ENCODE measurements around the gene FARS2. TPM values are rescaled to one million over a fixed set of nuclear protein-coding genes. Genes with fewer than 3 reads are reported as not detected.
"Not testable (repeated sequence)": the region's sequence is repeated elsewhere in the genome, so short reads cannot be mapped to it uniquely, and the experiment has no call there.

The FARS2 gene
- polyA plus RNA-seq, 4 donors: 13.9 to 21.7 (median 19.6) TPM

DNA sequence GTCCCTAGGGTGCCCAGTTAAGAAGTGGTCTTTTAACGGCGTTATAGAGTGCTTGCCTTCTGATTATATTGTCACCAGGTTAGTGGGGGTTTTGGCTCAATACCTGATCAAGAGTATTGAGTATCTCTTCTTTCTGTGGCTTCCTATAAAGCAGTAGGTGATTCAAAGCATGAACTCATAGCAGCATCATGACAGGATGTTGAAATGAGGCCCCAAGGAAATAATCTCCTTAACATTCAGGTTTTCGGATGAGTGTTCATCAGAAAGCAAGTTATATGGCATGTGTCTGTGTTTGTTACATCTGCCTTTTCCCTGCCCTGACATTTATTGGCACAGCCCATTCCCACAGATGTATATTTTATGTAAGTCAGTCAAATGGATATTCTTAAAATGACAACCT lies 301.0 kb downstream of the FARS2 start:
- no peak for DNase-seq (ENCODE audit: low read depth in 4 of 4, low spot score in 3 of 4)

DNA sequence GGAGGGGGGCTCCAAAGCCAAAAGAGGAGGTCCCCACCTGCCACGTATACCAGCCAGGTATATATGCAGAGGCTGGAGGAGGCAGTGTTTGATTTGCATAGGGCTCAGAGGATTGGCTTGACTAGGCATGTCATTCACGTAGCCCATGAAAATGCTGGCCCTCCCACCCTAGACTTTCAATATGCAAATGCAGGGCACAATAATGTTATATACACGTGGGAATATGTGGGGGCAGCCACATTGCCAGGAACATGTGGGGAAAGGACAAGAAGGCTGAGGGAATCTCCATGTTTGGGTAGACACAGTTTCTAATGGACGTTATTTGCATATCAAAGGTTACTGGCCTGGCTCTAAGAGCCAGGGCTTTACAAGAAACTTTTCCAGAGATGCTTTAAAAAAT lies 301.8 kb downstream of the FARS2 start:
- no peak for DNase-seq (ENCODE audit: low read depth in 4 of 4, low spot score in 3 of 4)

GRCh38 chr6:5564746-5565145 lies 303.4 kb downstream of the FARS2 start:
- not testable (repeated sequence) for DNase-seq (ENCODE audit: low read depth in 4 of 4, low spot score in 3 of 4)

- no peak for DNase-seq (ENCODE audit: low read depth in 4 of 4, low spot score in 3 of 4)
These were observed 304.7 kb downstream of the FARS2 start for GRCh38 chr6:5565971-5566370.

DNA sequence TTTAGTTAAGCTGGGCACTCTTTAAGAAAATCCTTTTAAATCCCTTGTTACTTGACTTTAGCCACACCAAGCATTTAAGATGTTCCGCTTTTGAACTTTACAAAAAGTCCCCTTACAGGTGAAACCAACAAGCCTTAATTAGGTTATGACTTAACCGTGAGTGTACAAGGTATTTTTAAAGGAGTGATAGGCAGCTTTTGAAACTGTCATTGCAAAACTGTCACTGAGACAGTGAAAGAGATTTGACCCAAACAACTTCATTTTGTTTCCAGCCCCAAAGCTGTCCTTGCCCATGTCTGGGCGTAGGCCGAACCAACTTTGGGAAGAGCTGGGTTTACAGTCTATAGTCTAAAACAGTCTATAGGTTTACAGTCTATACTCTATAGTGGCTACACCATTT lies 305.4 kb downstream of the FARS2 start:
- no peak for DNase-seq (ENCODE audit: low read depth in 4 of 4, low spot score in 3 of 4)

- no peak for DNase-seq (ENCODE audit: low read depth in 4 of 4, low spot score in 3 of 4)
These were observed 306.0 kb downstream of the FARS2 start for GRCh38 chr6:5567352-5567751.

DNA sequence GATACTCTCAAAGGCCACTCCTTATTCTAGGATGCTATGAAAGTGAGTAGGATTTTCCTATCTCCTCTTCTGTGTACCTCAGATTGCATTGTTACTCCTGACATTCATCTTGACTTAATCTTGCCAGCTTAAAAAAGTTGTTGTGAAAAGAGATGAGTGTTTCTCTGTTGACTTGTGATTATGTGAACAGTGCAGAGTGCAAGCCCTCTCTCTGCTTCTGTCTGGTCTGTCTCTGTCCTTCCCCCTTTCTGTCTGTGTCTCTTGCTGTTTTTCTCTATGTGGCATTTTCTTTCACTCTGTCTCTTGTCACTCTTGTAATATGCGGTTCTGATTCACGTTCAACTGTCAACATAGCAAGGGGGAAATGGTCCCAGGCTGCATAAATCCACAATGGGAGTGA lies 306.6 kb downstream of the FARS2 start:
- no peak for DNase-seq (ENCODE audit: low read depth in 4 of 4, low spot score in 3 of 4)

DNA sequence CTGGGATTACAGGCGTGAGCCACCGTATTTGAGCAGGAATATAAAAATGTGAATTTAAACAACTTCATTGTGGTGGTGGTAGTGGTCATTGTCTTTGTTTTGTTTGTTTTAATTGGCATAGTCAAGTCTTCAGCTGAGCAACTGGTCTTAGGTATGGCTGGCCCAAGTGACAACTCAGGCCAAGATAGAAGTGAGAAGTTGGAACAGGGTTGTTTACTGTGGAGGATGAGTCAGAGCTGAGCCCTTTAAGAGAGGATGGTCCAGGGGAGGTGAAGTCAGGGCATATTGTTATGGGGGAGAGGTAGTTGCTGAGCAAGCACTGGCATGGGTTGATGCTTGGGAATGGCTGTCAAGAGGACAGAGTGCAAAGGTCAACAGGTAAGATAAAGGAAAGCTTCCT lies 308.2 kb downstream of the FARS2 start:
- no peak for DNase-seq (ENCODE audit: low read depth in 4 of 4, low spot score in 3 of 4)

- no peak for DNase-seq (ENCODE audit: low read depth in 4 of 4, low spot score in 3 of 4)
These were observed 309.3 kb downstream of the FARS2 start for GRCh38 chr6:5570641-5571040.

GRCh38 chr6:5580736-5581581 lies 319.6 kb downstream of the FARS2 start:
- DNase-seq (ENCODE audit: low read depth in 4 of 4, low spot score in 3 of 4): no peak

DNA sequence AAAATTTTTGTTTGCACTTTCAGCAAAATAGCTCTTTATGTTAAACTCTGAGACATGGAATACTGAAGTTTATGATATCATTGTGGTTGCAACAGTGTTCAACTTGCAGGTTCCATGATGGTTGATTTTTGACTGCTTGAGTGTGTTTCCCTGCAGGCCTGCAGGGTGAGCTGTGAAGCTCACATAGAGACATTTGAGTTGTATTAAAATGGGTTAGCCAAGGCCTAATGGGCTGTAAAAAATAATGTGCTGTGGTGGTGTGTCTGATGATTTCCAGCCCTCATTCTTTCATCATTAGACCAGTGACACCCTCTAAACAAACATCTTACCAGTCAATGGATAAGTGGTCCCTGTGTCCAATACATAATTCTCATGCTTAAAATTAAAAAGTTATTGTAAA lies 321.4 kb downstream of the FARS2 start:
- DNase-seq (ENCODE audit: low read depth in 4 of 4, low spot score in 3 of 4): no peak

- DNase-seq (ENCODE audit: low read depth in 4 of 4, low spot score in 3 of 4): no peak
These were observed 322.2 kb downstream of the FARS2 start for GRCh38 chr6:5583528-5583927.

- no peak for DNase-seq (ENCODE audit: low read depth in 4 of 4, low spot score in 3 of 4)
These were observed 322.8 kb downstream of the FARS2 start for GRCh38 chr6:5584078-5584482.

- no peak for DNase-seq (ENCODE audit: low read depth in 4 of 4, low spot score in 3 of 4)
These were observed 326.3 kb downstream of the FARS2 start for GRCh38 chr6:5587648-5588047.

GRCh38 chr6:5589422-5590141 lies 328.3 kb downstream of the FARS2 start:
- DNase-seq (ENCODE audit: low read depth in 4 of 4, low spot score in 3 of 4): no peak

DNA sequence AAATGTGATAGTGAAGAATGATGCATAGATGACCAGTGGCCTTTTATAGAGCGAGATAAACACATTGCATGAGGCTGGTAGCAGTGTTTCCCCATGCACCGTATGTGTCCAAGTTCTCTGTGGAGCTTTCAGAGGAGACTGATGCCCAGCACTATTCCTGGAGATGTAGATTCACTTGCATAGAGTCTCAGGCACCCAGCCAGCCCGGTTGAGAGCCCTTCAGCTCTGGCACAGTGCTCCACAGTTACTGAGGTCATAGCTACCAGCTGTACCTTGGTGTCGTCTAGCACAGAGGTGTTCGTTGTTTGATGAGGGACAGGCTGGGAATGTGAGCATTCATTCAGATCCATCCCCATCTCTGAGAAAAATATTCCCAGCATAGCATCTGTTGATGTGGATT lies 328.9 kb downstream of the FARS2 start:
- no peak for DNase-seq (ENCODE audit: low read depth in 4 of 4, low spot score in 3 of 4)

GRCh38 chr6:5592886-5593519 lies 331.7 kb downstream of the FARS2 start:
- DNase-seq (ENCODE audit: low read depth in 4 of 4, low spot score in 3 of 4): no peak

DNA sequence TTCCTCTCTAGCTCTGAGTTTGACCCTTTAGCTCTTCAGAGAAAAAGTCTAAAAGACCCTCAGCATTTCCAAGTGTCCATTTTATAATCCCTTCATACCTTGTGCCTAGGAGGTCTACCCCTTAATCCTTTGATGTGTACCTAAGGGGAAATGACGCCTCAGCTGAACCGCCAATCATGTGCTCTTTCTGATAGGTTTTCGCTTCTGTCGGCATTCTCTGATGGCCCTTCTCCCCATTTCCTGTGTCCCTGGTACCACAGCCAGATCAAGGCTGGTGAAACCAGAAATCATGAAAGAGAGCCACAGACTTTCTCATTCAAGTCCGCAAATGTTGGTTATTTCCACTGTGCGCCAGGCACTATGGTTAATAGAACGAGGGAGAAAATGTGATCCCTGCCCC lies 333.9 kb downstream of the FARS2 start:
- no peak for DNase-seq (ENCODE audit: low read depth in 4 of 4, low spot score in 3 of 4)

GRCh38 chr6:5597413-5597812 lies 336.1 kb downstream of the FARS2 start:
- no peak for DNase-seq (ENCODE audit: low read depth in 4 of 4, low spot score in 3 of 4)

GRCh38 chr6:5598123-5598522 lies 336.8 kb downstream of the FARS2 start:
- DNase-seq (ENCODE audit: low read depth in 4 of 4, low spot score in 3 of 4): no peak

DNA sequence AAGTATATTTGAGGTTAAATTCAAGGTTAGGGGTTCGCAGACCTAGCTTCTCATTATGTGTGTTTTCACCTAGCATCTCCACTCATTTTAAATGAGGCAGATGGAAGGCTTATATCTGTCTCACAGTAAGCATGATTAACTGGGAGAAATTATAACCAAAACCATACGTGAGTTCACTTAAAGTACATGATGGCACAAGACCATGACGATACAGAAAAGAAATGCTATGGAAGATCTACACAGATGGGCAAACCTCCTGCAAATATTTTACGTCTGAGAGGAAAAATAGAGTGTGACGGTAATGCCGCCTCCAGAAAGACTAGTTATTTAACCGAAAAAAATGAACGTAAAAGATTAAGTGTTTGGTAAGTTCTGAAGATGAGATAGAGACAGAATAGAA lies 337.8 kb downstream of the FARS2 start:
- no peak for DNase-seq (ENCODE audit: low read depth in 4 of 4, low spot score in 3 of 4)

- no peak for DNase-seq (ENCODE audit: low read depth in 4 of 4, low spot score in 3 of 4)
These were observed 344.6 kb downstream of the FARS2 start for GRCh38 chr6:5605937-5606336.
